Immature natural killer cell (primary cell): ENCODE results near the gene POLG2. TPM values are rescaled to one million over a fixed set of nuclear protein-coding genes. Genes with fewer than 3 reads are reported as not detected.
A peak's percentile ranks its signal among the peaks of the same experiment; 100 is the strongest.

Source experiments
- DNase-seq, 3 donors: peaks; one replicate each; pipeline ENCODE4 v3.0.0; 2022; ENCODE audit warnings: mixed read lengths in 1 of 3
- H3K27ac Mint-ChIP-seq, 6 donors: one replicate each; pipeline ENCODE4 v1.8.0; 2020; ENCODE audit warnings: mixed read lengths in 6 of 6, mild to moderate bottlenecking in 5 of 6, inconsistent platforms in 4 of 6, moderate library complexity in 3 of 6
- H3K27me3 Mint-ChIP-seq, 3 donors: one replicate each; pipeline ENCODE4 v1.8.0; 2020 to 2021; ENCODE audit warnings: low read depth in 3 of 3, mild to moderate bottlenecking in 3 of 3, mixed read lengths in 3 of 3, moderate library complexity in 3 of 3, inconsistent platforms in 1 of 3
- H3K36me3 Mint-ChIP-seq, 3 donors: one replicate each; pipeline ENCODE4 v1.8.0; 2020; ENCODE audit warnings: mixed read lengths in 3 of 3, inconsistent platforms in 2 of 3, mild to moderate bottlenecking in 2 of 3
- H3K4me1 Mint-ChIP-seq, 2 donors: one replicate each; pipeline ENCODE4 v1.8.0; 2020; ENCODE audit warnings: inconsistent platforms in 2 of 2, mild to moderate bottlenecking in 2 of 2, mixed read lengths in 2 of 2, moderate library complexity in 1 of 2
- H3K4me3 Mint-ChIP-seq, 5 donors: one replicate each; pipeline ENCODE4 v1.8.0; 2020; ENCODE audit warnings: mild to moderate bottlenecking in 5 of 5, mixed read lengths in 5 of 5, inconsistent platforms in 3 of 5, moderate library complexity in 3 of 5
- H3K9me3 Mint-ChIP-seq, 6 donors: one replicate each; pipeline ENCODE4 v1.8.0; 2020; ENCODE audit warnings: mild to moderate bottlenecking in 6 of 6, mixed read lengths in 6 of 6, inconsistent platforms in 4 of 6, moderate library complexity in 3 of 6
- polyA plus RNA-seq, 3 donors: library from polyadenylated mRNA; unstranded; fragments of 300-500 nt; fragmentation: Illumina TruSeq; gene quantifications; one replicate each; pipeline ENCODE4 v1.2.3, GENCODE V29; 2021

POLG2 gene
- polyA plus RNA-seq, 3 donors from 2014 or later = 3.4 to 10.7 (median 4.3) TPM

DNA sequence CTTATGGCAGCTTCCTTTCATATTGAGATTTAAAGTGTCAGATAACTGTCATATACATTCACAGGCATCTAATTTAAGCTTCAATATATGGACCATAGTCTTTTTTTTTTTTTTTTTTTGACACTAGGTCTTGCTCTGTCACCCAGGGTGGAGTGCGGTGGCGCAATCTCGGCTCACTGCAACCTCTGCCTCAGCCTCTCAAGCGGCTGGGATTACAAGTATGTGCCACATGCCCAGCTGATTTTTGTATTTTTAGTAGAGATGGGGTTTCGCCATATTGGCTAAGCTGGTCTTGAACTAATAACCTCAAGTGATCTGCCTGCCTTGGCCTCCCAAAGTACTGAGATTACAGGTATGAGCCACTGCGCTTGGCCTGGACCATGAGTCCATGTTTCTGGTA lies 23.5 kb upstream of the POLG2 start:
- Mint-ChIP-seq H3K36me3 (peaks cover 24 to 31% (median 27%) of the 10 kb centered on the region in 3 donors), H3K27ac (no peak overlapping the region)

DNA sequence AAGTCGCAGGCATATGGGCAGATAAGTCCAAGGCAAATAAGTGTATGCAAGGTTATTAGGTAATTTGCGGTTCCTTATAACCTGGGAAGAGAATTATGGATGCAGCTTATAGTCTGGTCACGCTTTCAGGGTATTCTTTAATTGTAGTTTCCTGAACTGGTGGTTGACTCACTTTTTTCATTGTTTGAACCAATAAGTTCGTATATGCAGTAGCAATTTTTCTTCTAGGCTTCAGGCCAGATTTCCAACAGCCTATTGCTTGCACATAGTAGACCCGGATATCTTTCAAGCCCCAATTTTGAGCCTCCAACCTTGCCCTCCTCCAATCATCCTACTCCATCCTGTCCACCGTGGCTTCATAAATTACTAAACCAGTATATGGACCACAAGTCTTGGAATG lies 22.7 kb upstream of the POLG2 start:
- Mint-ChIP-seq H3K36me3 (peaks cover 28 to 32% (median 30%) of the 10 kb centered on the region in 3 donors), H3K27ac (no peak overlapping the region), H3K27me3 (peaks cover 0 to 1% (median 0%) of the 10 kb centered on the region in 3 donors), H3K4me1 (peaks cover 0 to 23% of the 10 kb centered on the region in 2 donors), H3K9me3 (no peaks in the 10 kb centered on the region), H3K4me3 (no peak overlapping the region)
- no peak for DNase-seq

More for the DNA sequence above, 23.5 kb upstream of the POLG2 start:
- no peak for DNase-seq
- no peaks in the 10 kb centered on the region for H3K9me3 Mint-ChIP-seq
- peaks cover 0 to 1% (median 0%) of the 10 kb centered on the region in 3 donors for H3K27me3 Mint-ChIP-seq
- H3K4me3 Mint-ChIP-seq = no peak overlapping the region
- peaks cover 0 to 19% of the 10 kb centered on the region in 2 donors for H3K4me1 Mint-ChIP-seq

DNA sequence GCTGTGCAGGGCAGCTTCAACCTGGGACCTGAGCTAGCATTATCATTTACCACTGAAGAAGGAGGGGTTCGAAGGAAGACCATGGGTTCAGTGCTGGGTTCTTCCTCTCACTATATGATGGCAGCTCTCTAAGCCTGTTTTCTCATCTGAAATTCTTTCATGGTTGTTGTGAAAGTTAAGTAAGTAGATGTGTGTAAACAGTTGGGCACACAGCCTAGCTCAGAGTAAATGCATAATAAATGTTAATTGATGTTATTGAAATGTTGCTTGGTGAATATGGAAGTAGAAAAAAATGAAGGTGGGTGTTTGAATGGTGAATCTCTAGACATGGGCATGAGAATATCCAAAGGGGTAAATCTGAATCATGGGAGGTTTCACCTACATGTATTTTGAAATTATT lies 19.0 kb upstream of the POLG2 start:
- H3K27ac Mint-ChIP-seq = peak overlapping the region in 3 of 6 donors; percentile 18 to 23 (median 18)
- peaks cover under 1 to 30% of the 10 kb centered on the region in 2 donors for H3K4me1 Mint-ChIP-seq
- no peak for DNase-seq
- no peak overlapping the region for H3K4me3 Mint-ChIP-seq
- H3K27me3 Mint-ChIP-seq = no peaks in the 10 kb centered on the region
- peaks cover 19 to 37% (median 20%) of the 10 kb centered on the region in 3 donors for H3K36me3 Mint-ChIP-seq
- H3K9me3 Mint-ChIP-seq = no peaks in the 10 kb centered on the region

DNA sequence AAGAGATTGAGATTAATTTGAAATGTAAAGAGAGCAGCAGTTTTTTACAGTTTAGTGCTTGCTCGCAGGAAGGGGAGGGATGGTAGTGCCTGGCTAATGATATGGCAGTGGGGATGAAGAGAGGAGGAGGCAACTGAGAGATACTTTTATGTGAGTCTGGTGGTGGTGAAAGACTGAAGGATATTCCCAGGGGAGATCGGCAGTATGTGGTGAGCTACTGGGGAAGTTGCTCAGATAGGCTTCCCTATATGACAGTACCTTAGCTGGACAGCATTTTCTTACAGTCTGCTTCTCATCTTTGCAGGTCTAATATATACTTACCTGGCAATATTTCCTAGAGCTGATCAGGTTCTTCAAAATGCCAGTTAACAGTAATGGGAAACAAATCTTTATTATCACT lies 18.6 kb upstream of the POLG2 start:
- Mint-ChIP-seq H3K27me3 (no peaks in the 10 kb centered on the region), H3K36me3 (peaks cover 19 to 41% (median 20%) of the 10 kb centered on the region in 3 donors), H3K27ac (peak overlapping the region in 2 of 6 donors; percentile 18), H3K4me1 (peaks cover 3 to 31% of the 10 kb centered on the region in 2 donors), H3K4me3 (no peak overlapping the region), H3K9me3 (no peaks in the 10 kb centered on the region)
- DNase-seq = no peak

DNA sequence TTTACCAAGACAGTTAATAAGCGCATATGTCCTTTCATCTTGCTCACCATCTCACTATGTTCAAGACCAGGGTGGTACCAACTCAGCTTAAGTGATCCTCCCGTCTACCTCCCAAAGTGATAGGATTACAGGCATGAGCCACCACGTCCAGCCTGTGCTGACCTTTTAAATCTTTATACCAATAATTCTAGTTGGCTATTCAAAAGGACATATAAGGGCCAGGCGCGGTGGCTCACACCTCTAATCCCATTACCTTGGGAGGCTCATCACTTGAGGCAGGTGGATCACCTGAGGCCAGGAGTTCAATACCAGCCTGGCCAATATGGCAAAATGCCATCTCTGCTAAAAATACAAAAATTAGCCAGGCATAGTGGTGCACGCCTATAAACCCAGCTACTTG lies 12.3 kb upstream of the POLG2 start:
- DNase-seq = no peak
- Mint-ChIP-seq H3K27me3 (peaks cover 30 to 34% (median 30%) of the 10 kb centered on the region in 3 donors), H3K4me3 (no peak overlapping the region), H3K4me1 (peaks cover 28 to 55% of the 10 kb centered on the region in 2 donors), H3K27ac (no peak overlapping the region), H3K9me3 (peaks cover 0 to 4% (median 0%) of the 10 kb centered on the region in 6 donors), H3K36me3 (peaks cover 15 to 46% (median 22%) of the 10 kb centered on the region in 3 donors)

DNA sequence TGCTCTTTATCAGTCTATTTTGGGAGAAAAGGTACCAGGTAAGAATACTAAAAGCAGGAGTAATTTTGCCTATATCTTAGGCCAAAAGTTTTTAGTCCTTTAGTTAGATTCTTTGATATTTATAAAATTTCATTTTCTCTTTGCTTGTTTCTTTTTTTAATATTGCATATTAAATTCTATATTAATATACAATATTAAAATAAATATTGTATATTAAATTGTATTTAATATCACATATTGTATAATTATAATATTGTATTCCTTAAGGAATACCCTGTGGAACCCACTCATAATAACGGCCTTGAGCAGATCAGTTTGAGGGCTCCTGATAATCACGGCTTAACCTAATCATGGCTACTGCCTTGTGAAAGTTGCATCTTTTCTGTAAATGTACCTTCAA lies 11.8 kb upstream of the POLG2 start:
- H3K27me3 Mint-ChIP-seq = peaks cover 35 to 39% (median 35%) of the 10 kb centered on the region in 3 donors
- H3K4me1 Mint-ChIP-seq = peaks cover 33 to 55% of the 10 kb centered on the region in 2 donors
- no peak for DNase-seq
- H3K4me3 Mint-ChIP-seq = peak overlapping the region; percentile 18 to 61 (median 53)
- peaks cover 0 to 4% (median 0%) of the 10 kb centered on the region in 6 donors for H3K9me3 Mint-ChIP-seq
- peaks cover 16 to 46% (median 27%) of the 10 kb centered on the region in 3 donors for H3K36me3 Mint-ChIP-seq
- H3K27ac Mint-ChIP-seq = peak overlapping the region in 2 of 6 donors; percentile 49 to 55

DNA sequence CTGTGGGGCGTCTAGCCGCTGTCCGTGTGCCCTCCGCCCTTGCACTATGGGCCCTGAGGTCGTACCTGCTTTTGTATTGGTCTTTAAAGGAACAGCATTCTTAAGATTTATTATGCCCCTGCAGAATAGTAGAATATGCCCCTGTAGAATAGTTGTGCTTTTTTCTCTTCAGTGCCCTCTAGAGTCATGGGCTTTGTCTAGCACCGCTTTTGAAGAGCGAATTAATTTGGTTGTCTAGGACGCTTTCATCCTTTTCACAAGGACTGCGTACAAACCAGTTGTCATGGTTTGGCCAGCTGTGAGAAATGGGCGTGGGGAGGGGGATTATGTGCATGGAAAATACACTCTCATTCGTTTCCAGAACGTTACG lies 10.5 kb upstream of the POLG2 start:
- Mint-ChIP-seq H3K36me3 (peaks cover 27 to 54% (median 39%) of the 10 kb centered on the region in 3 donors), H3K27me3 (peaks cover 35 to 47% (median 41%) of the 10 kb centered on the region in 3 donors), H3K4me3 (peak overlapping the region; percentile 99 to 100 (median 99)), H3K4me1 (peaks cover 45 to 61% of the 10 kb centered on the region in 2 donors), H3K9me3 (peaks cover 0 to 4% (median 0%) of the 10 kb centered on the region in 6 donors), H3K27ac (peak overlapping the region; percentile 99 to 100 (median 100))
- peak; percentile 57 to 62 (median 59) for DNase-seq

DNA sequence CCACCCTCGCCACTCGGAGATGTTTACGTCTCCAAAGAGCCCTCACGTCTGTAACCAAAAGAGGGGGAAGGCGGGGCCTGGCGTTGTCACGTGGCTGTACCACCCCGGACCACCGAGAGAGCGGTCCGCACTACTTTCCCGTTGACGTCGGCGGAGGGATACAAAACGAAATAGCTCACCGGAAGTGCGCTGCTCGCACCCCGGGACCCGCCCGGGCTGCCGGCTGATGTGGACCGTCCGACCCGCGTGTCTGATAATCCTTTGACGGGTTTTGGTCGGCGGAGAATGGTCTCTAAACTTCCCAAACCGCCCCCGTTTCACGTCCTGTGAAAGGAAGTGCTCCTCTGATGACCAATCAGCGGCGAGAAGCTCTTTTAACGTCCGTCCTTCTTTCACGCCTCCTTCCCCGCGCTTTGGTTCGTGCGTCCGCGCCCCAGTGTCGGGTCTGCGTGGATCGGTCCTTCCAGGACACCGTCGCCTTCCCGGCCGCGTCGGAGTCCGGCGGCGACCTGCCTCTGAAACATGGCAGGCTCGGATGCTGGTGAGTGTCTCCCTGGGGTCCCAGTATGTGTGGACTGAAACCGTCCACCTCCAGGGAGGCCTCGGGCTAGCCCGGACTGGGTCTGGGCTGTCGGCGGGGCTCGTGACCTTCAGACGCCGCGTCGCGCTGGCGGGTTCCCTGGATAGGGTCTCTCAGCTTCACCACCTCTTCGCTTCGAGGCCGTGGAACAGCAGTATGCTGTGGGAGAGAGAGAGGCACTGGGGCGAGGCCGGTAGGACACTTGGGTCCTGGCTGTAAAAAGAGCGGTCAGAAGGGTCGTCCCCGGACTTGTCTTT lies 9.9 kb upstream of the POLG2 start, which contains the start of gene CEP95:
CEP95 (plus strand) TSS at position 402 of the 837 bp plus-strand sequence; CDS start at position 523, 121 bp downstream.
- peak; percentile 96 to 98 (median 98) for DNase-seq
- H3K4me3 Mint-ChIP-seq = peak within 1 kb of the TSS; percentile 99 to 100 (median 99)
- H3K4me1 Mint-ChIP-seq = peaks cover 51 to 67% of the 10 kb centered on the region in 2 donors
- peak within 1 kb of the TSS; percentile 99 to 100 (median 100) for H3K27ac Mint-ChIP-seq
- H3K36me3 Mint-ChIP-seq = peaks cover 33 to 57% (median 45%) of the 10 kb centered on the region in 3 donors
- peaks cover 35 to 53% (median 46%) of the 10 kb centered on the region in 3 donors for H3K27me3 Mint-ChIP-seq
- H3K9me3 Mint-ChIP-seq = peaks cover 0 to 4% (median 0%) of the 10 kb centered on the region in 6 donors

DNA sequence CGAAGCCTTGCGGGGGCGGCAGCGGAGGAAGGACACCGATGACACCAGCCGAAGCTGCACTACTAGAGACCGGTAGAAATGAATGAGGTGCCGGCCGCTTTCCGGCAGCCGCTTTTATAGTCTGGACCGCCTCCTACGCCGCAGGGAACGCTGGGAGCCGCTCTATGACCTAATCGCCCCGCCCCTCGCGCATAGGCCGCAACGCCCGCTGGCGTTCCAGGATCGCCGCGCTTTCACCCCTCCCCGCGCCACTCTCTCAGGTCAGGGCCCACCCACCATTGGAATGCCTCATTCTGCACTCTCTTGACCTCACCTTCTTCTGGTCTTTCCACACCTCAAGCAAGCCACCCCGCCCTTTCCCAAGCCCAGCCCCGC lies 9.3 kb upstream of the POLG2 start, which contains the start of gene DDX5:
DDX5 (minus strand) TSS at position 89 of the 375 bp plus-strand sequence. CDS start 170 bp downstream, outside the sequence.
- H3K27ac Mint-ChIP-seq = peak within 1 kb of the TSS; percentile 99 to 100 (median 100)
- peaks cover 53 to 73% of the 10 kb centered on the region in 2 donors for H3K4me1 Mint-ChIP-seq
- H3K27me3 Mint-ChIP-seq = peaks cover 38 to 59% (median 50%) of the 10 kb centered on the region in 3 donors
- peak within 1 kb of the TSS; percentile 99 to 100 (median 99) for H3K4me3 Mint-ChIP-seq
- peaks cover 35 to 58% (median 51%) of the 10 kb centered on the region in 3 donors for H3K36me3 Mint-ChIP-seq
- peak; percentile 96 to 98 (median 97) for DNase-seq
- peaks cover 0 to 4% (median 0%) of the 10 kb centered on the region in 6 donors for H3K9me3 Mint-ChIP-seq

DNA sequence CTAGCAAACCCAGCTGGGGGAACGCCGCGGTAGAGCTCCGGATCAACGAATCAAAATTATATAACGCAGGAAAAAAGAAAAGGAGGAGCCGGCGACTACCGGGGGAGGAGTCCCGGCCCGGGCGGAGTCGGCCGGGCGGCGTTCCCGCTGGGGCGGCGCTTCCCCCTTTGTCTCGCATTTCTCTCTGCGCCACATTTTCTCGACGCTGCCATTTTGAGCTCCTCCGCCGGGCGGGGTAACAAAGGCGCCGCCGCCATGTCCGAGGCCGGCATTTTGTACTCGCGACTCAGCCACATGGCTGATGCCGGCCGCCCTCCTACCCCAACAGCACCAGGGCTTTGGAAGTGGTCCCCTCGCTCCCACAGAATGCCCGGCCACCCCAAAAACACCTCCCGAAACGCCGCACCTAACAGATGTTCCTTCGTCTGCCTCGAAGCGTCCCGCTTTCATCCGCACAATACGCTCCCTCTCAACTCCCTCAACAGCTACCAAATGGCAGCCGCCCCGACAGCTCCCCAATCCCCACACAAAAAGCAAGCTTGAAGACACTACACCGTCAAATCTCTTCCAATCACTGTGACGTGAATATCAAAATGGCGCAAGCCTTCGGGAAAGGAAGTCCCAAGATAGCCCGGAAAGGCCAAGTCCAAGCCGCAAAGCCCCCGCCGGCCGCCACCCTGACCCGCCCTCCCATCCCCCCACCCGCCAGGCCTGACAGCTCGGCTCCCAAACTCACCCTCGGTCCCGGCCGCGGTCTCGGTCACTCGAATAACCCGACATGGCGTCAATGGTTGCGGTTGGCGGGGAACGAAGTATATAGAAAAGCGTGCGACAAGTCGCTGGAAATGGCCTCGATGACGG lies 8.7 kb upstream of the POLG2 start:
- peak overlapping the region; percentile 99 to 100 (median 99) for H3K4me3 Mint-ChIP-seq
- H3K9me3 Mint-ChIP-seq = peaks cover 0 to 4% (median 0%) of the 10 kb centered on the region in 6 donors
- H3K27me3 Mint-ChIP-seq = peaks cover 40 to 65% (median 56%) of the 10 kb centered on the region in 3 donors
- H3K36me3 Mint-ChIP-seq = peaks cover 35 to 60% (median 55%) of the 10 kb centered on the region in 3 donors
- peak overlapping the region; percentile 99 to 100 (median 100) for H3K27ac Mint-ChIP-seq
- DNase-seq = peak; percentile 87 to 91 (median 90)
- peaks cover 52 to 78% of the 10 kb centered on the region in 2 donors for H3K4me1 Mint-ChIP-seq

DNA sequence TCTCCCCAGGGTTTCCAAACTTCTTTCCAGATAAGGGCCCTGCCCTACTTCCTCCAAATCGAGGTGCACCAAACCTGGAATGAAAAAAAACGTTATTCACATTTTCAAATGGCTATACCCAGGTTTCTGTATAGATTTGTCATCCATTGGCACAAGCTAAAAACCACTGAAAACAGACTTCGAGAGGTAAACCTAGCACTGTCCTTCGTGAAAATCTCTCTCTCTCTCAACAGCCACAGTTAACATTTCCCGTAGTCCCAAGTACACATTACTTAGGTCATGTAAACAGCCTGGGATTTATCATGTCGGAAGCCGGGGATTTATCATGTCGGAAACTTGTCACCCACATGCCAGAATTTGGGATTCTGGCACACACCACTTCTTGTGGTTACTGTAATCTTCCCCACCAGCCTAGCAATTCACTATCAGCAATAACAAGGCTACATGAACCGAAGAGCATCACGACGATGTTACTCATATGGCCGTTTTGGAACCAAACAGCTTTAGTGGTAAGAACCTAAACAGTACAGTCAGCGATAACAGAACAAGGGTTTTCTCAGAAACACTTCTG lies 8.0 kb upstream of the POLG2 start:
- peak in 1 of 3 donors; percentile 8 for DNase-seq
- peaks cover 0 to 4% (median 0%) of the 10 kb centered on the region in 6 donors for H3K9me3 Mint-ChIP-seq
- H3K36me3 Mint-ChIP-seq = peaks cover 36 to 61% (median 58%) of the 10 kb centered on the region in 3 donors
- H3K27ac Mint-ChIP-seq = peak overlapping the region; percentile 94 to 100 (median 100)
- H3K4me3 Mint-ChIP-seq = peak overlapping the region; percentile 99 to 100 (median 99)
- H3K27me3 Mint-ChIP-seq = peaks cover 40 to 72% (median 63%) of the 10 kb centered on the region in 3 donors
- peaks cover 57 to 79% of the 10 kb centered on the region in 2 donors for H3K4me1 Mint-ChIP-seq

DNA sequence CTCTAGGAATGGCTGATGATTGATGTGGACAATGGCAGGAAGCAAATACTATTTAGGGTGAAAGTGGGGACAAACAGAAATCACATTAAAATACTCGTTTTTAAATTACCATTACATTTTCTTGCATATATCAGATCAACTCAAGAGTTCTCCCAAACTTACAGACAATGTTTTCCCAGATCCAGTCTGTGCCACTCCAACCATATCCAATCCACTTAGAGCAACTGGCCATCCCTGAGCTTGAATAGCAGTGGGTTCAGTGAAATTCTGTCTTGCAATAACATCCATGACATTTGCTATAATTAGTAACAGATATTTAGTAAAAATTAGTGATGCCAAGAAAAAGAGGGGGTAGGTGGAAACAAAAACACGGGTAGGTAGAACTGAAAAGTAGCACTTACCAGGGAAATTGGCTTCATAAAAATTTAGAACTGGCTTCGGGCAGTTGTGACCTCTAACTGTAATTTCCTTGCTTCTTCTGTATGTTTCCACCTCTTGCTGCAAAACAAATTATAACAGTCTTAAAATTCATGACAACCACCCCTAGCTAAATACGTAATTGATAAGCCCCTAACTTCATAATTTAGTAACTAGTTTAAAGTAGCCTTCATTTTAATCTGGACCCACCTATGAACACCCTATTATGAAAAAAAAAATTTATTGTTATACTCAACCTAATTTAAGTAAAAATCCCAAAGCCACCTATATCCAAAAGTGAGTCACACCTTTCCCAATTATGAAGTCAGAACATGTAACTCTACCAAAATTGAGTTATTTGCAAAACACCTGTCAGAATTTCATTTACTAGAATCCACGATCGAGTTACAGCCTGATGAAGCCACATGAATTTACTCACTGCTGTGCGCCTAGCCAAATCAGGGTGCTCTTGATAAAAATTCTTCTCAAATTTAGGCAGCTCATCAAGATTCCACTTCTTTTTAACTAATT lies 7.2 kb upstream of the POLG2 start:
- peaks cover 36 to 65% (median 62%) of the 10 kb centered on the region in 3 donors for H3K36me3 Mint-ChIP-seq
- H3K27ac Mint-ChIP-seq = peak overlapping the region; percentile 94 to 100 (median 100)
- peak; percentile 5 to 20 (median 10) for DNase-seq
- H3K4me1 Mint-ChIP-seq = peaks cover 62 to 80% of the 10 kb centered on the region in 2 donors
- peak overlapping the region; percentile 99 to 100 (median 99) for H3K4me3 Mint-ChIP-seq
- H3K9me3 Mint-ChIP-seq = peaks cover 0 to 4% (median 0%) of the 10 kb centered on the region in 6 donors
- H3K27me3 Mint-ChIP-seq = peaks cover 40 to 76% (median 70%) of the 10 kb centered on the region in 3 donors
